GM12875 (cell line): ENCODE data around the gene IQGAP3.

Experiments
- H3K4me3 ChIP-seq: one replicate; pipeline ENCODE4 v1.5.1; 2011; ENCODE audit warnings: low read depth, low read length, control low read depth
- CTCF ChIP-seq: IDR thresholded peaks from 2 replicates; pipeline ENCODE4 v1.5.1; 2011; ENCODE audit warnings: low read depth, mild to moderate bottlenecking, control low read depth, inconsistent platforms, low read length, moderate library complexity, borderline replicate concordance; ENCODE audit not compliant: insufficient read depth

Gene IQGAP3

GRCh38 chr1:156524481-156524869 is 47.9 kb downstream of the IQGAP3 start:
- H3K4me3 ChIP-seq: no peak overlapping the region
- TF ChIP-seq CTCF: no peak

GRCh38 chr1:156523801-156524480 is 48.4 kb downstream of the IQGAP3 start:
- TF ChIP-seq CTCF: no peak
- no peak overlapping the region for H3K4me3 ChIP-seq

GRCh38 chr1:156522443-156522970 is 49.9 kb downstream of the IQGAP3 start:
- TF ChIP-seq CTCF: no peak
- no peak overlapping the region for H3K4me3 ChIP-seq

GRCh38 chr1:156517748-156518147 is 54.6 kb downstream of the IQGAP3 start:
- H3K4me3 ChIP-seq: no peak overlapping the region
- TF ChIP-seq CTCF: no peak

- no peak overlapping the region for H3K4me3 ChIP-seq
- no peak for TF ChIP-seq CTCF
Observed at GRCh38 chr1:156516821-156517220, 55.5 kb downstream of the IQGAP3 start.

GRCh38 chr1:156515956-156516355 is 56.4 kb downstream of the IQGAP3 start:
- no peak for TF ChIP-seq CTCF
- no peak overlapping the region for H3K4me3 ChIP-seq

- no peak overlapping the region for H3K4me3 ChIP-seq
- no peak for TF ChIP-seq CTCF
Observed at GRCh38 chr1:156513185-156513584, 59.2 kb downstream of the IQGAP3 start.
